GM15510 (cell line): ENCODE data around the gene INA.

Experiments used
- POLR2A ChIP-seq: IDR thresholded peaks from 3 replicates; pipeline ENCODE4 v1.6.1; 2011; ENCODE audit warnings: borderline replicate concordance; ENCODE audit not compliant: insufficient read length; ENCODE audit errors: extremely low read depth

Gene INA

GRCh38 chr10:103291588-103291987 is 14.7 kb downstream of the INA start:
- no peak for TF ChIP-seq POLR2A

GRCh38 chr10:103295374-103296015 is 18.6 kb downstream of the INA start:
- TF ChIP-seq POLR2A: no peak

GRCh38 chr10:103307594-103307993 is 30.7 kb downstream of the INA start:
- TF ChIP-seq POLR2A: no peak

- TF ChIP-seq POLR2A: no peak
These were observed 33.3 kb downstream of the INA start for GRCh38 chr10:103310197-103310596.

GRCh38 chr10:103316087-103316486 is 39.1 kb downstream of the INA start:
- TF ChIP-seq POLR2A: no peak

- no peak for TF ChIP-seq POLR2A
These were observed 51.0 kb downstream of the INA start for GRCh38 chr10:103327906-103328305.

- TF ChIP-seq POLR2A: no peak
These were observed 57.1 kb downstream of the INA start for GRCh38 chr10:103333934-103334520.

- no peak for TF ChIP-seq POLR2A
These were observed 57.6 kb downstream of the INA start for GRCh38 chr10:103334567-103334966.

- TF ChIP-seq POLR2A: no peak
These were observed 59.4 kb downstream of the INA start for GRCh38 chr10:103336370-103336769.
